Transverse colon (tissue), 4 donors: ENCODE results near the gene INO80B.

ENCODE experiments used
- CTCF ChIP-seq, 5 experiments: fragments of 200-600 bp in 3 of 5; fragments of 450-650 bp in 2 of 5; sonication (generic) in 3 of 5; IDR thresholded peaks; 1 replicate in 2 of 5; 2 replicates in 3 of 5; pipeline ENCODE4 v1.5.1; 2016 to 2017; ENCODE audit warnings: antibody characterized with exemption in 5 of 5, inconsistent platforms in 3 of 5, mild to moderate bottlenecking in 2 of 5, moderate library complexity in 1 of 5
- POLR2A ChIP-seq: fragments of 450-650 bp; IDR thresholded peaks from one replicate; pipeline ENCODE4 v1.6.1; 2016; ENCODE audit warnings: antibody characterized with exemption, mild to moderate bottlenecking, moderate library complexity
- POLR2AphosphoS5 ChIP-seq, 3 donors: sonication (generic); formaldehyde crosslinking; IDR thresholded peaks; one replicate each; pipeline ENCODE4 v1.6.1; 2016; ENCODE audit warnings: antibody characterized with exemption in 3 of 3

- no peak for TF ChIP-seq CTCF (IDR thresholded peaks at IDR 0.05)
- TF ChIP-seq POLR2A, result no peak
- TF ChIP-seq POLR2AphosphoS5 (IDR thresholded peaks at IDR 0.05), result no peak
Observed at GRCh38 chr2:74457129-74457548, 2.3 kb downstream of the INO80B start.
